WTC11 (cell line): ENCODE measurements around the gene ADAM8. TPM values are rescaled to one million over a fixed set of nuclear protein-coding genes. Genes with fewer than 3 reads are reported as not detected.

Source experiments
- ATAC-seq: fragments of 200-7000 bp; cut with Tn5 transposase; 2 replicates; pipeline ENCODE4 v1.10.0; 2021; ENCODE audit warnings: mild to moderate bottlenecking, moderate library complexity
- CTCF ChIA-PET: fragments of 300-600 bp; sonication (Branson Sonifier 250); formaldehyde crosslinking; loops from one replicate; lab custom pipeline; 2021; ENCODE audit warnings: antibody characterized with exemption; lab: Charles Lee
- POLR2A ChIA-PET: fragments of 350-600 bp; sonication (Branson Sonifier 250); formaldehyde crosslinking; loops from one replicate; lab custom pipeline; 2021; ENCODE audit warnings: antibody characterized with exemption; lab: Charles Lee
- DNase-seq: peaks from one replicate; pipeline ENCODE4 v3.0.0; 2021; ENCODE audit warnings: low spot score
- H3K27ac Mint-ChIP-seq: 2 replicates; pipeline ENCODE4 v1.8.0; 2021; ENCODE audit warnings: mixed read lengths
- H3K27me3 Mint-ChIP-seq: 2 replicates; pipeline ENCODE4 v1.8.0; 2021; ENCODE audit warnings: low read depth, mild to moderate bottlenecking, moderate library complexity, mixed read lengths
- H3K36me3 Mint-ChIP-seq: 2 replicates; pipeline ENCODE4 v1.8.0; 2021; ENCODE audit warnings: mixed read lengths
- H3K4me1 Mint-ChIP-seq: 2 replicates; pipeline ENCODE4 v1.8.0; 2022; ENCODE audit warnings: mixed read lengths
- H3K4me3 Mint-ChIP-seq: 2 replicates; pipeline ENCODE4 v1.8.0; 2021; ENCODE audit warnings: mild to moderate bottlenecking, moderate library complexity, mixed read lengths
- H3K9me3 Mint-ChIP-seq: 2 replicates; pipeline ENCODE4 v1.8.0; 2021; ENCODE audit warnings: mixed read lengths
- ATF2 ChIP-seq: sonication (generic); formaldehyde crosslinking; IDR thresholded peaks from 2 replicates; pipeline ENCODE4 v1.8.1; 2022; ENCODE audit warnings: low read depth, missing genetic modification reagents, borderline replicate concordance
- SOX15 ChIP-seq: fragments of 250-450 bp; sonication (Bioruptor Pico); IDR thresholded peaks from 2 replicates; pipeline ENCODE4 v1.9.0; 2021; ENCODE audit warnings: mild to moderate bottlenecking
- ZBTB43 ChIP-seq: sonication (generic); formaldehyde crosslinking; IDR thresholded peaks from 2 replicates; pipeline ENCODE4 v1.8.1; 2023; ENCODE audit warnings: mild to moderate bottlenecking, missing genetic modification reagents
- microRNA-seq: library from miRNA; unstranded; fragments of <30 nt; microRNA quantifications from one replicate; pipeline ENCODE4 v1.2.0, GENCODE V29; 2022; ENCODE audit warnings: borderline number of aligned reads
- total RNA-seq: library from RNA; stranded (reverse); gene quantifications from 3 replicates; pipeline ENCODE4 v1.2.3, GENCODE V29; 2021

ADAM8 gene
- total RNA-seq, 1 experiment from 2014 or later, result 7.2 TPM

- no peaks in the 10 kb centered on the region for H3K9me3 Mint-ChIP-seq
- ATAC-seq (no peak), DNase-seq (no peak)
- POLR2A ChIA-PET, result no interaction called here
- no peaks in the 10 kb centered on the region for H3K4me1 Mint-ChIP-seq
- H3K4me3 Mint-ChIP-seq, result no peak overlapping the region
- TF ChIP-seq SOX15 (CRISPR knock-in tag) (no peak), ZBTB43 (CRISPR knock-in tag) (no peak), ATF2 (CRISPR knock-in tag) (no peak)
- TF ChIP-seq, all 79 proteins: peak for 0
- Mint-ChIP-seq H3K27ac (no peak overlapping the region), H3K27me3 (no peaks in the 10 kb centered on the region), H3K36me3 (peaks cover 13% of the 10 kb centered on the region)
- CTCF ChIA-PET, result interaction anchor here (0.9 kb wide), 1 partner anchor 89 kb away, joined by 3 read pairs; no protein-coding TSS in a partner anchor
These were observed 63.7 kb downstream of the ADAM8 start for GRCh38 chr10:133212853-133213494.

Small RNA genes within 50 kb of the gene (microRNA-seq; reads per million reads assigned to microRNA genes)
- gene MIR202, result not detected

Other genes with a start within 250 kb of the ADAM8 start
- 0.11 to 0.20 TPM (median 0.18 TPM) in 3 replicates for gene ADGRA1, start 188.9 kb downstream of the ADAM8 start, total RNA-seq
- gene KNDC1, start 116.6 kb downstream of the ADAM8 start, total RNA-seq, result 25.7 to 26.8 TPM (median 26.6 TPM) in 3 replicates
- gene UTF1, start 46.7 kb downstream of the ADAM8 start, total RNA-seq, result 140 to 196 TPM (median 143 TPM) in 3 replicates
- 21.5 to 28.0 TPM (median 22.5 TPM) in 3 replicates for gene VENTX, start 39.0 kb downstream of the ADAM8 start, total RNA-seq
- gene TUBGCP2, start 32.0 kb upstream of the ADAM8 start, total RNA-seq, result 53.2 to 62.5 TPM (median 53.8 TPM) in 3 replicates
- 69.6 to 86.4 TPM (median 73.2 TPM) in 3 replicates for gene ZNF511, start 32.0 kb upstream of the ADAM8 start, total RNA-seq
- 0.63 to 1.8 TPM (median 1.4 TPM) in 3 replicates for gene CALY, start 60.0 kb upstream of the ADAM8 start, total RNA-seq
- 0.31 to 0.48 TPM in 2 of 3 replicates, not detected in the other for gene PRAP1, start 70.5 kb upstream of the ADAM8 start, total RNA-seq
- 31.3 to 40.5 TPM (median 33.8 TPM) in 3 replicates for gene FUOM, start 81.2 kb upstream of the ADAM8 start, total RNA-seq
- 84.1 to 91.8 TPM (median 88.8 TPM) in 3 replicates for gene ECHS1, start 96.5 kb upstream of the ADAM8 start, total RNA-seq
- 3.6 to 5.6 TPM (median 5.2 TPM) in 3 replicates for gene PAOX, start 102.4 kb upstream of the ADAM8 start, total RNA-seq
- 51.8 to 63.0 TPM (median 53.0 TPM) in 3 replicates for gene MTG1, start 117.3 kb upstream of the ADAM8 start, total RNA-seq
- gene SPRN, start 147.8 kb upstream of the ADAM8 start, total RNA-seq, result 0.27 to 0.59 TPM (median 0.32 TPM) in 3 replicates
- gene SCART1, start 177.1 kb upstream of the ADAM8 start, total RNA-seq, result 0.57 to 1.2 TPM (median 1.1 TPM) in 3 replicates